ENCODE results near the gene PDPK1.

- no peak for TF ChIP-seq CTCF (IDR thresholded peaks at IDR 0.05; ENCODE audit: insufficient read depth, low read length)
- no peak for TF ChIP-seq POLR2AphosphoS5 (IDR thresholded peaks at IDR 0.05; ENCODE audit: low read depth)
Measured at GRCh38 chr16:2490190-2491105, 47.4 kb upstream of the PDPK1 start.
